ENCODE results near the gene IGSF6.
"Not testable (repeated sequence)": the region's sequence is repeated elsewhere in the genome, so short reads cannot be mapped to it uniquely, and the experiment has no call there.

IGSF6 gene

GRCh38 chr16:21610766-21611165 lies 41.6 kb downstream of the IGSF6 start:
- H3K9ac ChIP-seq (ENCODE audit: low read depth, low read length) = no peak overlapping the region
- H3K9me3 ChIP-seq (ENCODE audit: control insufficient read depth, insufficient read depth, low read length) = no peaks in the 10 kb centered on the region
- no peaks in the 10 kb centered on the region for H3K36me3 ChIP-seq (ENCODE audit: insufficient read depth, low read length)
- H3K4me1 ChIP-seq (ENCODE audit: insufficient read depth, low read length) = peaks cover 32% of the 10 kb centered on the region

GRCh38 chr16:21610006-21610544 lies 42.3 kb downstream of the IGSF6 start:
- H3K9ac ChIP-seq (ENCODE audit: low read depth, low read length) = no peak overlapping the region
- H3K4me1 ChIP-seq (ENCODE audit: insufficient read depth, low read length) = peaks cover 32% of the 10 kb centered on the region
- H3K36me3 ChIP-seq (ENCODE audit: insufficient read depth, low read length) = no peaks in the 10 kb centered on the region
- no peaks in the 10 kb centered on the region for H3K9me3 ChIP-seq (ENCODE audit: control insufficient read depth, insufficient read depth, low read length)

DNA sequence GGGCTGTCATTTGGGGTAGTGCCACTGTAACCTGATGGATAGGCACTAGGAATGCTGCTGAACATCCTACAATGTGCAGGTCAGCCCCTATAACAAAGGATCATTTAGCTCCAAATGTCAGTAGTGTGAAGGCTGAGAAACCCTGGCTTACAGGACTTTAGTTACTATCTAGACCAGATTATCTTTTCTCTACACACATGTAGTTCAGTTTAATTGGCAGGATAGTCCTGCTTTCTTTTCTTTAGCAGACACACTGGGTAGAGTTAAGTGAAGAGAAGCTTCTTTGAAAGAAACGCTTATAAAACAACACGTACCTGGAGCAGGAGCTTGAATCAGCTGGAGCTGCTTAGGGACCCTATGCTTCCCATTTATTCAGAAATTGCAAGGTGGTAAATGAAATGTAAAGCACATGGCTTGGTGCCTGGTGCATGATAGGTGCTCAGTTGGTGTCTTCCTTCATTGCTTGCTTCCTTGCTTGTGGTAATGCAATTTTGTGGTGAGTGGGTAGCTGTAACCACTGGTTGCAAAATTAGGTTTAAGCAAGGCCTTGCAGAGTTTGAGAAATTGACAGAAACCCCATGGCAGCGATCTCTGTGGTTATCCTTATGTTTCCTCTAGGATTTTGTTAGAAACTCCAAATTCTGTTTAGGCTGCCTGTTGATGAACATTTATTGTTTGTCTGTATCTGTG lies 43.6 kb downstream of the IGSF6 start:
- Histone ChIP-seq H3K4me1 (ENCODE audit: insufficient read depth, low read length) (peaks cover 32% of the 10 kb centered on the region), H3K36me3 (ENCODE audit: insufficient read depth, low read length) (no peaks in the 10 kb centered on the region), H3K9me3 (ENCODE audit: control insufficient read depth, insufficient read depth, low read length) (no peaks in the 10 kb centered on the region), H3K9ac (ENCODE audit: low read depth, low read length) (no peak overlapping the region)

DNA sequence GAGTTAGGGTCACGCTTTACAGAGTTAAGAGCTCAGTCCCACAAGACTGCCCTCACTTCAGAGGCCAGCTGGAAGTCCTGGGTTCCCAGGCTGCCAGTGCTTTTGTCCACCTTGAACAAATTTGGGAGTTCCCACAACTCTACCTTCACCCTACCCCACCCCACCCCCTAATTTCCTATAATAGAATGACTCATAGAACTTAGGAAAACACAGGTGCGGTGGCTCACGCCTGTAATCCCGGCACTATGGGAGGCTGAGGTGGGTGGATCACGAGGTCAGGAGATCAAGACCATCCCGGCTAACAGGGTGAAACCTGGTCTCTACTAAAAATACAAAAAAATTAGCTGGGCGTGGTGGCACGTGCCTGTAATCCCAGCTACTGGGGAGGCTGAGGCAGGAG lies 46.6 kb downstream of the IGSF6 start:
- not testable (repeated sequence) for H3K9me3 ChIP-seq (ENCODE audit: control insufficient read depth, insufficient read depth, low read length); H3K36me3 ChIP-seq (ENCODE audit: insufficient read depth, low read length); H3K9ac ChIP-seq (ENCODE audit: low read depth, low read length)
- H3K4me1 ChIP-seq (ENCODE audit: insufficient read depth, low read length) = peaks cover 23% of the 10 kb centered on the region

- H3K4me1 ChIP-seq (ENCODE audit: insufficient read depth, low read length) = peaks cover 5% of the 10 kb centered on the region; the same call in 1 of the 2 replicates
- H3K9ac ChIP-seq (ENCODE audit: low read depth, low read length) = no peak overlapping the region
- H3K36me3 ChIP-seq (ENCODE audit: insufficient read depth, low read length) = no peaks in the 10 kb centered on the region
- H3K9me3 ChIP-seq (ENCODE audit: control insufficient read depth, insufficient read depth, low read length) = no peaks in the 10 kb centered on the region
Measured at GRCh38 chr16:21603928-21604327, 48.5 kb downstream of the IGSF6 start.

- Histone ChIP-seq H3K9ac (ENCODE audit: low read depth, low read length) (no peak overlapping the region), H3K36me3 (ENCODE audit: insufficient read depth, low read length) (no peaks in the 10 kb centered on the region)
Measured at GRCh38 chr16:21602785-21603184, 49.6 kb downstream of the IGSF6 start.

DNA sequence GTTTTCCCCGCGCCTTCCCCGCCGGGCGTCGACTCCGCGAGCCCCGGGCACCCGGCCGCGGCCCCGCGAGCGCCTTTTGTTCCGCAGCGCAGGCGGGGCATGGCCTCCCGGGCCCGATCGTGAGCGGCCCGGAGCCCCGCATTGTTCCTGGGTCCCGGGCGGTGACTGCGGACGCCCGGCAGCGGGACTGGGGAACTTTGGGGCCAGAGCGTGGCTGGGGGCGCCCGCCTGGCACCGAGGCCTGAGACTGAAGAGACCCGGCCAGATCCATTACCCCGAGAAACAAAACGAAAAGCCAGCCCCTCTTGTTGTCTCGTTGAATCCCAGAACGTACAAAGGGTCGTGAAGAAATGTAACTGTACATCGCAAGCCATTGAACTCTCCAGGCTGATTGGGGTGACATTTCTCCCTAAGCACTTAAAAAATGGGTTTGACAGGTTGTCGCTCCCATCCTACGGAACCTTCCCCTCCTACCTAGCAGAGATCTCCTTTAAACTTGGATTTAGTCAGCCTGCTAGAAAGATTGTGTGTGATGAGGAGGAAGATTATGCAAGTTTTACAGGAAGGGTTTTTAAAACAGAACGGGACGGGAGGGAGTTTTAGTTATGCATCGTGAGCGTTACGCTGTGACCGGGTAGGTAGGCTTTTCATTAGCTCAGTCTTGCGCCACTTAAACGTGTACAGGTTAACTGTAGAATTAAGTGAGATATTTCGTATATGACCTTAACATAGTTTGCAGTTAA lies 52.2 kb downstream of the IGSF6 start:
- H3K9me3 ChIP-seq (ENCODE audit: control insufficient read depth, insufficient read depth, low read length) = no peaks in the 10 kb centered on the region
- H3K9ac ChIP-seq (ENCODE audit: low read depth, low read length) = peak overlapping the region; percentile 97
- H3K36me3 ChIP-seq (ENCODE audit: insufficient read depth, low read length) = no peaks in the 10 kb centered on the region
- H3K4me1 ChIP-seq (ENCODE audit: insufficient read depth, low read length) = no peaks in the 10 kb centered on the region

More at GRCh38 chr16:21602785-21603184, 49.6 kb downstream of the IGSF6 start:
- H3K9me3 ChIP-seq (ENCODE audit: control insufficient read depth, insufficient read depth, low read length) = no peaks in the 10 kb centered on the region
- no peaks in the 10 kb centered on the region for H3K4me1 ChIP-seq (ENCODE audit: insufficient read depth, low read length)

DNA sequence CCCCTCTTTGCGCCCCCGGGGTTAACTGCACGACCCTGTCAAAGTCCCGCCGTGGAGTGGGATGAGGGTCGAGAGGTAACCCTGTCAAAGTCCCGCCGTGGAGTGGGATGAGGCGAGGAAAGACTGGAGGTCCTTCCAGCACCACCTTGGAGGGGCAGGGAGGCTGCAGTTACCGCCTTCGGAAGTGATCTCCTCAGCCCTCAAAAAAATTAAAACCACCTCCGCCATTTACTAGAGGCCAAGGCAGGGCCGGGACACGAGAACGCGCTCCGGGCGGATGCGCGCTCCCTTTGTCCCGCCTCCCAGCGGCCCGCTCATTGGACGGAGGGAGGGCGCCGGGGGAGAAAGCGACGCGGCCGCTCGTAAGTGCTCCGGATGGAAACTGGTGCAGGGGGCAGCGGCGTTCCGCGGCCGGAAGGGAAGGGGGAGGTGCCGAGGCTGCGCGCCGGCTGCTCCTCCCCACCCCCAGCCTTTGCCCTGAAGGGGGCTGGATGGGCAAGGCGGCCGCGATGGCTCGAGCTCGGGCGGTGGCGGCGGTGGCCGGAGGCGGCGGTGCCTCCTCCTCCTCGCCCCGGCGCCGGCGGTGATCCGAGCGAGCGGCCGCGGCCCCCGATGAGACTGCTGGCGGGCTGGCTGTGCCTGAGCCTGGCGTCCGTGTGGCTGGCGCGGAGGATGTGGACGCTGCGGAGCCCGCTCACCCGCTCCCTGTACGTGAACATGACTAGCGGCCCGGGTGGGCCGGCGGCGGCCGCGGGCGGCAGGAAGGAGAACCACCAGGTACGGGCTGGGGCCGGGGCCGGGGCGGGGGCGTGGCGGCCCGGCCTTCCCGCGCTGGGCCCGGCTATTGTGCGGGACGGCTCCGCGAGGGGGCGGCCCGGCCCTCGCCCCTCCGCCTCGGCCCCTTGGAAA lies 53.0 kb downstream of the IGSF6 start, which contains the start of gene METTL9:
Gene METTL9 (plus strand): TSS at position 456 of the 909 bp plus-strand sequence. CDS start 157 bp downstream, at position 613.
- Histone ChIP-seq H3K9me3 (ENCODE audit: control insufficient read depth, insufficient read depth, low read length) (no peaks in the 10 kb centered on the region), H3K9ac (ENCODE audit: low read depth, low read length) (peak within 1 kb of the TSS; percentile 97), H3K4me1 (ENCODE audit: insufficient read depth, low read length) (no peaks in the 10 kb centered on the region), H3K36me3 (ENCODE audit: insufficient read depth, low read length) (no peaks in the 10 kb centered on the region)

DNA sequence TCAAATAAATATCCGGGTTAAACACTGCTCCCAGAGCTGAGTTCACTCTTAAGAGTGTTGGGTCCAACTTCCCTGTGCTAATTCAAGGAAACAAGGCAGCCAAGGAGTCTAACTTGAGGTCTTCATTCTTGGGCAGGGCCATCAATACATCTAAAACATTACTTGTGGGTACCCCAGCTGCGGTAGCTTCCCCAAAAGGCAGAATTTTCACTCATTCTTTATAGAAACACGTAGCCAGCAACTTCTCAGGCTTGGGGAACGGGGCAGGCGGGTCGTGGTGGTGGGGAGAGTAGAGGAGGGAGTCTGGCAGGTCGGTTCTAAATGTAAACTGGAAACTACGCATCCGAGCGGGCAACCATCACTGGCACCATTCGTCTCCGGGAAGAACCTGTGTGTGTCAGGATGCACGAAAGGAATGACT lies 53.7 kb downstream of the IGSF6 start:
- Histone ChIP-seq H3K36me3 (ENCODE audit: insufficient read depth, low read length) (no peaks in the 10 kb centered on the region), H3K4me1 (ENCODE audit: insufficient read depth, low read length) (no peaks in the 10 kb centered on the region), H3K9ac (ENCODE audit: low read depth, low read length) (peak overlapping the region; percentile 97), H3K9me3 (ENCODE audit: control insufficient read depth, insufficient read depth, low read length) (no peaks in the 10 kb centered on the region)

- peak overlapping the region; percentile 97 for H3K9ac ChIP-seq (ENCODE audit: low read depth, low read length)
- no peaks in the 10 kb centered on the region for H3K36me3 ChIP-seq (ENCODE audit: insufficient read depth, low read length)
- H3K4me1 ChIP-seq (ENCODE audit: insufficient read depth, low read length) = no peaks in the 10 kb centered on the region
- no peaks in the 10 kb centered on the region for H3K9me3 ChIP-seq (ENCODE audit: control insufficient read depth, insufficient read depth, low read length)
Measured at GRCh38 chr16:21598206-21598605, 54.2 kb downstream of the IGSF6 start.

DNA sequence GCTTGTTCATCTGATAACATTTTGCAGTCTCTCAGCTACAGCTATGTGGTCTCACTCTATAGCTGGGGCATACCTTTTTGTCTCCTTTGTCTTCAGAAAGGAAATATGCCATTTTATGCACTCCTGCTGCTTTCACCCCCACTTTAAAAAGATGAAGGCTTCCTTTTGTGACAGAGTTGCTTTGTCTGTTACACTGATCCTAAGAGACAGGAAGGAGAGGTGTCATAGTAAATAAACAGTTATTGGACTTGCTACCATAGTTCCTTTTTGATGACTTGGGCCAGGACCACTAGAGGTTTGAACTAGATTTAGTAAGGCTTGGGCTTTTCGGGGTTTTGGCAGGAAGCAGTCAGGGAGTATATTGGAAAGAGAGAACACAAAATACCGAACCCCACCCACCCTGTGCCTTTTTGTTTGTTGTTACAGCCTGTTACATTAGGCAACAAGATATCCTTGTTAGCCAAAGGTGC lies 54.8 kb downstream of the IGSF6 start:
- no peaks in the 10 kb centered on the region for H3K9me3 ChIP-seq (ENCODE audit: control insufficient read depth, insufficient read depth, low read length)
- no peak overlapping the region for H3K9ac ChIP-seq (ENCODE audit: low read depth, low read length)
- no peaks in the 10 kb centered on the region for H3K4me1 ChIP-seq (ENCODE audit: insufficient read depth, low read length)
- no peaks in the 10 kb centered on the region for H3K36me3 ChIP-seq (ENCODE audit: insufficient read depth, low read length)

DNA sequence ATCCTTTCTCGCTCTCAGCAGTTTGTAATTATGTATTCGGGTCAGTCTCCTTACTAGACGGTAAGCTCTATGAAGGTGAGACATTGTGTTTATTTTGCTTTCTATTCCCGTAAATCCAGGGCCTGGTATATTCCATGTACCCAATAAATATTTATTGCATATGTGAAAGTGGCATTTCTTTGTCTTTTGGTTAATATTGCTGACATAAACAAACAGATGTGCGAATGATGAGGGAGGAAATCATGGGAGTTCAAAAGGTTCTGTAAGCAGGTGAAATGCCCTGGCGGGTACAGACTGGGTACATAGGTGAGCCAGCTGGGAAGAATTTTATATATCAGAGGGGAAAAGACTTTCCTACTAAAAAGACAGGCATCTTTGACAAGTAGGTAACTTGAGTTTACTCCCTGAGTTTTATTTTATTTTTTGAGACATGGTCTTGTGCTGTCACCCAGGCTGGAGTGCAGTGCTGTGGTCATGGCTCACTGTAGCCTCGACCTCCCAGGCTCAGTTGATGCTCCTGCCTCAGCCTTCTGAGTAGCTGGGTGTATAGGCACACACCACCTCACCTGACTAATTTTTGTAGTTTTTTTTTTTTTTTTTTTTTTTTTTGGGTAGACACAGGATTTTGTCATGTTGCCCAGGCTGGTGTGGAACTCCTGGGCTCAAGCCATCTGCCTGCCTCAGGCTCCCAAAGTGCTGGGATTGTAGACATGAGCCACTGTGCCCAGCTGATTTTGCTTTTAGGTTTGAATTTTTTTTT lies 58.7 kb downstream of the IGSF6 start:
- H3K9ac ChIP-seq (ENCODE audit: low read depth, low read length) = no peak overlapping the region

DNA sequence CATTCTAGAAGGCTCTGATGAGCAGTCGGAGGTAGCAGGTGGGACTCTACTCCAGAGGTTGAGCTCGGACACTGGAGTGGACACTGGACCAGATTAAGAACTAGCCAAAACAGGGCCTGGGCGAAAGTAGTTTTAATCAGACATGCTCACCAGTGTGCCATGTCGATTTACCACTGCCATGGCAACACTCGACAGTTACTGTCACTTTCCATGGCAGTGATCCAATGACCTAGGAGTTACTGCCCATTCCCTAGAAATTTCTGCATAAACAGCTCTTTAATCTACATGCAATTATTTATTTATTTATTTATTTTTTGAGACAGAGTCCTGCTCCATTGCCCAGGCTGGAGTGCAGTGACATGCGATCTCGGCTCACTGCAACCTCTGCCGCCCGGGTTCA lies 60.2 kb downstream of the IGSF6 start:
- no peaks in the 10 kb centered on the region for H3K36me3 ChIP-seq (ENCODE audit: insufficient read depth, low read length)
- no peaks in the 10 kb centered on the region for H3K9me3 ChIP-seq (ENCODE audit: control insufficient read depth, insufficient read depth, low read length)
- H3K9ac ChIP-seq (ENCODE audit: low read depth, low read length) = no peak overlapping the region
- no peaks in the 10 kb centered on the region for H3K4me1 ChIP-seq (ENCODE audit: insufficient read depth, low read length)

More for the DNA sequence above, 58.7 kb downstream of the IGSF6 start:
- no peaks in the 10 kb centered on the region for H3K4me1 ChIP-seq (ENCODE audit: insufficient read depth, low read length)
- H3K36me3 ChIP-seq (ENCODE audit: insufficient read depth, low read length) = no peaks in the 10 kb centered on the region
- no peaks in the 10 kb centered on the region for H3K9me3 ChIP-seq (ENCODE audit: control insufficient read depth, insufficient read depth, low read length)

All from ES-I3 (cell line).